K562 (cell line): ENCODE measurements around the gene PRMT2. TPM values are rescaled to one million over a fixed set of nuclear protein-coding genes. Genes with fewer than 3 reads are reported as not detected.

Source experiments
- CREB5 ChIP-seq: fragments of 250-450 bp; sonication (Bioruptor Pico); IDR thresholded peaks from 2 replicates; pipeline ENCODE4 v1.5.0; 2020; ENCODE audit warnings: mild to moderate bottlenecking
- HCFC1 ChIP-seq: IDR thresholded peaks from 2 replicates; pipeline ENCODE4 v1.6.1; 2012; ENCODE audit warnings: low read depth, low read length, improper control_type of control experiment
- MYBL2 ChIP-seq, 2 experiments: fragments of 450-650 bp in 1 of 2; sonication (generic) in 1 of 2; formaldehyde crosslinking in 1 of 2; IDR thresholded peaks; 2 replicates each; pipeline versions ENCODE4 v1.6.1 to v1.8.1; 2017 to 2022; ENCODE audit warnings: borderline replicate concordance in 1 of 2, inconsistent platforms in 1 of 2, low read depth in 1 of 2, mild to moderate bottlenecking in 1 of 2, missing genetic modification reagents in 1 of 2, moderate library complexity in 1 of 2
- NUFIP1 ChIP-seq: fragments of 450-650 bp; IDR thresholded peaks from 2 replicates; pipeline ENCODE4 v1.6.1; 2018; ENCODE audit not compliant: partially characterized antibody
- PBX2 ChIP-seq, 2 experiments: IDR thresholded peaks in 1 of 2; conservative IDR thresholded peaks in 1 of 2; 2 replicates each; pipeline ENCODE4 v1.6.1; 2016; ENCODE audit warnings: low read depth in 2 of 2, mild to moderate bottlenecking in 1 of 2, missing compliant biosample characterization in 1 of 2, missing genetic modification characterization in 1 of 2, moderate library complexity in 1 of 2
- PHB ChIP-seq: fragments of 250-450 bp; sonication (Bioruptor Pico); IDR thresholded peaks from 2 replicates; pipeline ENCODE4 v1.5.0; 2021
- UBTF ChIP-seq, 2 experiments: IDR thresholded peaks; 2 replicates each; pipeline ENCODE4 v1.6.1; 2012; ENCODE audit warnings: improper control_type of control experiment in 2 of 2, low read depth in 2 of 2, low read length in 2 of 2, borderline replicate concordance in 1 of 2
- polyA plus RNA-seq, 8 experiments: library from polyadenylated mRNA; depleted of rRNA in 4 of 8; stranded (reverse) in 5 of 8; unstranded in 3 of 8; fragments of >200 nt; fragmentation: Nextera tagmentation in 2 of 8; fragmentation: Illumina TruSeq in 1 of 8; extraction: Ambion mirVana in 2 of 8; extraction: Trizol in 1 of 8; gene quantifications; 2 replicates each; pipeline versions ENCODE4 v1.2.1 to v1.2.3, GENCODE V29; 2011 to 2014; ENCODE audit warnings: inconsistent platforms in 1 of 8, missing spikeins in 1 of 8
- total RNA-seq, 7 experiments: library from RNA; depleted of rRNA in 6 of 7; stranded (reverse); fragments of >200 nt in 6 of 7; fragmentation: Illumina TruSeq in 2 of 7; extraction: Trizol in 2 of 7; gene quantifications; 2 replicates each; pipeline versions ENCODE4 v1.2.1 to v1.2.3, GENCODE V29; 2011 to 2021; ENCODE audit warnings: low replicate concordance in 1 of 7
- TF ChIP-seq, protein P1 (sequence below): fragments of 450-650 bp; IDR thresholded peaks from 2 replicates; pipeline ENCODE4 v1.6.1; 2016

The PRMT2 gene
- total and polyA plus RNA-seq, 9 of the 15 experiments (the other 6 are each of a cell fraction or from before 2014, with no cell fraction given) = 37.2 to 85.7 (median 59.3) TPM

DNA sequence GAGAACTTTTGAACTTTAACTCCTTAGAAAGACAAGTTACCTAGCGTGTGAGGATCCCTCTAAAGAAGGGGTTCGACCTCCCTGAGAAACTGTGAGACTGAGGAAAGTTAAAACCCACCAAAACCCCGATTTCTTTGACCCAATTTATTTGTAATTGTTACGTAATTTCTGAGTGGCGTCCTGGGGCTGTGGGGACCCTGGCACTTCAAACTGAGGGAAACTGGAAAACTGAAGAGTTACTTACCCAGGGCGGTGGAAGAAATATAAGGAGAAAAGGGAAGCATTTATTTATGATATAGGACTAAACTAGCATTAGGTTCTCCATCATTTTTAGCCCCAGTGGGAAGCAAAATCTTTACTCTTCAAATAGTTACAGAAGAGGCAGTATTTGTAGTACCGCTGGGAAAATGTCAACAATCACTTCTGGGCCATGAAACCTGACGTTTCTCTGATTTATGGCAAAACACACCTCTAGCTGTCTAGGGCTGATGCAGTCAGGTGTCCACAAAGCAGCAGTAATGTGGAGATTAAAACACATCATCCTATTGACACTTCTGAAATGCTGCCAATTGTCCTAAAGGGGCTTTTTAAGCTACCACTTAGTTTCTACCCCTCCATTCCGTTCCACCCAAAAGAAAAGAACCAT lies 31.0 kb upstream of the PRMT2 start (continued):
- TF ChIP-seq, protein P1, sequence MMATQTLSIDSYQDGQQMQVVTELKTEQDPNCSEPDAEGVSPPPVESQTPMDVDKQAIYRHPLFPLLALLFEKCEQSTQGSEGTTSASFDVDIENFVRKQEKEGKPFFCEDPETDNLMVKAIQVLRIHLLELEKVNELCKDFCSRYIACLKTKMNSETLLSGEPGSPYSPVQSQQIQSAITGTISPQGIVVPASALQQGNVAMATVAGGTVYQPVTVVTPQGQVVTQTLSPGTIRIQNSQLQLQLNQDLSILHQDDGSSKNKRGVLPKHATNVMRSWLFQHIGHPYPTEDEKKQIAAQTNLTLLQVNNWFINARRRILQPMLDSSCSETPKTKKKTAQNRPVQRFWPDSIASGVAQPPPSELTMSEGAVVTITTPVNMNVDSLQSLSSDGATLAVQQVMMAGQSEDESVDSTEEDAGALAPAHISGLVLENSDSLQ = peak; percentile 59
- TF ChIP-seq UBTF (IDR thresholded peaks at IDR 0.05; ENCODE audit: borderline replicate concordance in 1 of 2, low read depth in 2 of 2, low read length in 2 of 2) = no peak
- TF ChIP-seq HCFC1 = no peak
- TF ChIP-seq NUFIP1 = no peak
- TF ChIP-seq MYBL2 (IDR thresholded peaks at IDR 0.05; ENCODE audit: low read depth) = no peak
- no peak for TF ChIP-seq MYBL2 (CRISPR knock-in tag; IDR thresholded peaks at IDR 0.05; ENCODE audit: borderline replicate concordance)
- no peak for TF ChIP-seq PBX2 (CRISPR knock-in tag; IDR thresholded peaks at IDR 0.05; ENCODE audit: low read depth)
- TF ChIP-seq PBX2 (tag; conservative IDR thresholded peaks at IDR 0.05; ENCODE audit: low read depth) = peak; percentile 44; the same call in 1 of the 2 replicates
- no peak for TF ChIP-seq CREB5 (CRISPR knock-in tag)
- no peak for TF ChIP-seq PHB (CRISPR knock-in tag)
